ENCODE data around the gene ATXN7L2. TPM values are rescaled to one million over a fixed set of nuclear protein-coding genes. Genes with fewer than 3 reads are reported as not detected.

The ATXN7L2 gene
- polyA plus RNA-seq, 3 donors: 1.1 to 3.6 (median 1.7) TPM

DNA sequence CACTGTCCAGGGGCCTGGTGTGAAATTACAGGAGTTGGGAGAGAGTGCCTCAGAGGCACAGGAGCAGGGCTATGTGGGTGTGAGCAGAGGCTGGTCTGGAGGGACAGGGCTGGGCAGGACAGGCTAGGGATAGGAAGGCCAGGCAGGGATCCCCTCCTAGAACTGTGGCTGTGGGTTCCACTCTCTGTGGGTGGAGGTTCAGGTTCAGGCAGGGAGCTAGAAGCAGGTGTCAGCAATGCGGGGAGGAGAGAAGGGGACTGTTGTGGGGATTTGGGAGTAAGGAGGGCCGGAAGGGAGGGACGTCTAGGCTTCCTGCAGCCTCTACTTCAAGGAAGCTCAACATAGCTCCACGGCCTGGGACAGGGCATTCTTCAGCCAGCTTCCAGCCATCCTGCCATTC is 47.7 kb downstream of the ATXN7L2 start:
- H3K9me3 ChIP-seq (replicated peaks in 1 of 2; ENCODE audit: control insufficient read depth in 1 of 2, insufficient read depth in 1 of 2, low read length in 2 of 2): no peaks in the 10 kb centered on the region
- no peak overlapping the region for H3K4me3 ChIP-seq (replicated peaks in 1 of 3; ENCODE audit: low read depth in 2 of 3, low read length in 3 of 3)
- no peaks in the 10 kb centered on the region for H3K27me3 ChIP-seq (ENCODE audit: control insufficient read depth in 2 of 2, insufficient read depth in 2 of 2, low read length in 2 of 2)
- Mint-ChIP-seq H3K27ac (no peak overlapping the region), H3K4me3 (no peak overlapping the region), H3K9me3 (no peaks in the 10 kb centered on the region), H3K4me1 (peaks cover 9% of the 10 kb centered on the region), H3K27me3 (ENCODE audit: low read depth in 3 of 3) (peaks cover 0 to 5% (median 2%) of the 10 kb centered on the region in 3 donors), H3K36me3 (no peaks in the 10 kb centered on the region)
- H3K27ac ChIP-seq (ENCODE audit: low read depth in 1 of 2, low read length in 2 of 2): no peak overlapping the region
- no peak overlapping the region for H3K4me2 ChIP-seq (replicated peaks; ENCODE audit: extremely low read depth, low read length, poor library complexity, severe bottlenecking)
- intact Hi-C loops (cut with micrococcal nuclease): loop anchor here in 1 of 2 donors (10.0 kb wide), 1 partner anchor 257 kb away; no protein-coding TSS in a partner anchor
- H3K9ac ChIP-seq (ENCODE audit: insufficient read depth, low read length, poor library complexity, severe bottlenecking): no peak overlapping the region
- no peaks in the 10 kb centered on the region for H4K20me1 ChIP-seq (ENCODE audit: insufficient read depth, low read length)
- H3K4me1 ChIP-seq (ENCODE audit: control insufficient read depth in 1 of 2, insufficient read depth in 2 of 2, low read length in 2 of 2): peaks cover 10 to 11% of the 10 kb centered on the region in 2 donors
- no peaks in the 10 kb centered on the region for H3K36me3 ChIP-seq (replicated peaks in 1 of 2; ENCODE audit: control insufficient read depth in 1 of 2, insufficient read depth in 2 of 2, low read length in 2 of 2)
- no peaks in the 10 kb centered on the region for H3K79me2 ChIP-seq (ENCODE audit: insufficient read depth, low read length)
- 94% methylated on average over 2 of the region's 4 CpGs for WGBS (ENCODE audit: insufficient coverage)
- TF ChIP-seq, protein P1, sequence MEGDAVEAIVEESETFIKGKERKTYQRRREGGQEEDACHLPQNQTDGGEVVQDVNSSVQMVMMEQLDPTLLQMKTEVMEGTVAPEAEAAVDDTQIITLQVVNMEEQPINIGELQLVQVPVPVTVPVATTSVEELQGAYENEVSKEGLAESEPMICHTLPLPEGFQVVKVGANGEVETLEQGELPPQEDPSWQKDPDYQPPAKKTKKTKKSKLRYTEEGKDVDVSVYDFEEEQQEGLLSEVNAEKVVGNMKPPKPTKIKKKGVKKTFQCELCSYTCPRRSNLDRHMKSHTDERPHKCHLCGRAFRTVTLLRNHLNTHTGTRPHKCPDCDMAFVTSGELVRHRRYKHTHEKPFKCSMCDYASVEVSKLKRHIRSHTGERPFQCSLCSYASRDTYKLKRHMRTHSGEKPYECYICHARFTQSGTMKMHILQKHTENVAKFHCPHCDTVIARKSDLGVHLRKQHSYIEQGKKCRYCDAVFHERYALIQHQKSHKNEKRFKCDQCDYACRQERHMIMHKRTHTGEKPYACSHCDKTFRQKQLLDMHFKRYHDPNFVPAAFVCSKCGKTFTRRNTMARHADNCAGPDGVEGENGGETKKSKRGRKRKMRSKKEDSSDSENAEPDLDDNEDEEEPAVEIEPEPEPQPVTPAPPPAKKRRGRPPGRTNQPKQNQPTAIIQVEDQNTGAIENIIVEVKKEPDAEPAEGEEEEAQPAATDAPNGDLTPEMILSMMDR (IDR thresholded peaks at IDR 0.05): no peak
- no peak for DNase-seq
- peak overlapping the region; percentile 86 for H2AFZ ChIP-seq (ENCODE audit: insufficient read depth, low read depth, low read length, poor library complexity, severe bottlenecking)

DNA sequence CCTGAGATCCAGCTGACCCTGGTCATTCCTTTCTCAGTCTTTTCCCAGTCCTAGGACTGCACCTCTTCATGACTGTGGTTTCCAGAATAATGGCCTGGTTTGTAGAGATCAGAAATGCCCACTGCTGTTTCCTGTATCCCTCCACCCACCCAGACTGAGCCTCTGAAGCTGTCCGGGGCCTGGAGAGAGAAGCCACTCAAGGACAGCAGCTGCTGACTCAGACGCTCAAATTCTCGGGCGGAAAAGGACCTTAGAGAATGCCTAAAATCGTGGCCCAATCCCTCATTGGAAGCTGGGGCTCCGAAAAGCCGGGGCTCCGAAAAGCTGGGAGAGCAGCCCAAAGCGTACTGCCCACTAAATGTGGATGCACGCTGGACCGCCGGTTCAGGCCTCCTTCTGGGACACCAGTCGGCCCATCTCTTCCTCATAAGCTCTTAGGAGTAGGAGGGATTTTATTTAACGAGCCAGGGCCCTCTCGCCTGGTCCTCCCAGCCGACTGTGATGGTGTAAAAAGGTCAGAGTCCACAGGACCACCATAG is 48.2 kb downstream of the ATXN7L2 start:
- Histone ChIP-seq H3K27ac (ENCODE audit: low read depth in 1 of 2, low read length in 2 of 2) (no peak overlapping the region), H3K9me3 (replicated peaks in 1 of 2; ENCODE audit: control insufficient read depth in 1 of 2, insufficient read depth in 1 of 2, low read length in 2 of 2) (no peaks in the 10 kb centered on the region), H3K4me1 (ENCODE audit: control insufficient read depth in 1 of 2, insufficient read depth in 2 of 2, low read length in 2 of 2) (peaks cover 10 to 11% of the 10 kb centered on the region in 2 donors), H4K20me1 (ENCODE audit: insufficient read depth, low read length) (no peaks in the 10 kb centered on the region), H3K4me3 (replicated peaks in 1 of 3; ENCODE audit: low read depth in 2 of 3, low read length in 3 of 3) (peak overlapping the region in 1 of 3 experiments; percentile 59), H3K9ac (ENCODE audit: insufficient read depth, low read length, poor library complexity, severe bottlenecking) (no peak overlapping the region), H3K36me3 (replicated peaks in 1 of 2; ENCODE audit: control insufficient read depth in 1 of 2, insufficient read depth in 2 of 2, low read length in 2 of 2) (no peaks in the 10 kb centered on the region), H2AFZ (ENCODE audit: insufficient read depth, low read depth, low read length, poor library complexity, severe bottlenecking) (peak overlapping the region; percentile 86), H3K27me3 (ENCODE audit: control insufficient read depth in 2 of 2, insufficient read depth in 2 of 2, low read length in 2 of 2) (no peaks in the 10 kb centered on the region), H3K4me2 (replicated peaks; ENCODE audit: extremely low read depth, low read length, poor library complexity, severe bottlenecking) (peak overlapping the region; percentile 68), H3K79me2 (ENCODE audit: insufficient read depth, low read length) (no peaks in the 10 kb centered on the region)
- H3K36me3 Mint-ChIP-seq: no peaks in the 10 kb centered on the region
- intact Hi-C loops (cut with micrococcal nuclease): loop anchor here (2.0 to 10.0 kb wide), 4 partner anchors 37 to 269 kb away; partner anchors contain the start of gene CYB561D1 (in 1 of the 2)
- H3K27ac Mint-ChIP-seq: no peak overlapping the region
- no peaks in the 10 kb centered on the region for H3K9me3 Mint-ChIP-seq
- H3K27me3 Mint-ChIP-seq (ENCODE audit: low read depth in 3 of 3): peaks cover 0 to 5% (median 2%) of the 10 kb centered on the region in 3 donors
- DNase-seq: no peak
- H3K4me1 Mint-ChIP-seq: peaks cover 9% of the 10 kb centered on the region
- TF ChIP-seq, protein P1 (IDR thresholded peaks at IDR 0.05): no peak
- H3K4me3 Mint-ChIP-seq: no peak overlapping the region
- 61% methylated on average over 8 of the region's 16 CpGs for WGBS (ENCODE audit: insufficient coverage)

All from CD14-positive monocyte (primary cell).